GOT3 (cell line): ENCODE results near the gene TPD52L1.

Source experiments
- DNase-seq: peaks from one replicate; lab custom pipeline; 2025; ENCODE audit warnings: mixed read lengths; lab: John Stamatoyannopoulos, UW

TPD52L1 gene

GRCh38 chr6:125307150-125307838, 153.7 kb downstream of the TPD52L1 start:
- DNase-seq = no peak

GRCh38 chr6:125307964-125308615, 154.5 kb downstream of the TPD52L1 start:
- no peak for DNase-seq

- no peak for DNase-seq
Observed at GRCh38 chr6:125310994-125311649, 157.5 kb downstream of the TPD52L1 start.

- DNase-seq = no peak
Observed at GRCh38 chr6:125312478-125312877, 158.9 kb downstream of the TPD52L1 start.

GRCh38 chr6:125312950-125313349, 159.4 kb downstream of the TPD52L1 start:
- no peak for DNase-seq
